NCI-H748 treated with DMSO at 0.1 percent for 48 hours (cell line): ENCODE data around the gene GRIN2C.
"Not testable (repeated sequence)": the region's sequence is repeated elsewhere in the genome, so short reads cannot be mapped to it uniquely, and the experiment has no call there.

ENCODE experiments used
- DNase-seq: peaks from one replicate; lab custom pipeline; 2025; lab: John Stamatoyannopoulos, UW

The GRIN2C gene

DNA sequence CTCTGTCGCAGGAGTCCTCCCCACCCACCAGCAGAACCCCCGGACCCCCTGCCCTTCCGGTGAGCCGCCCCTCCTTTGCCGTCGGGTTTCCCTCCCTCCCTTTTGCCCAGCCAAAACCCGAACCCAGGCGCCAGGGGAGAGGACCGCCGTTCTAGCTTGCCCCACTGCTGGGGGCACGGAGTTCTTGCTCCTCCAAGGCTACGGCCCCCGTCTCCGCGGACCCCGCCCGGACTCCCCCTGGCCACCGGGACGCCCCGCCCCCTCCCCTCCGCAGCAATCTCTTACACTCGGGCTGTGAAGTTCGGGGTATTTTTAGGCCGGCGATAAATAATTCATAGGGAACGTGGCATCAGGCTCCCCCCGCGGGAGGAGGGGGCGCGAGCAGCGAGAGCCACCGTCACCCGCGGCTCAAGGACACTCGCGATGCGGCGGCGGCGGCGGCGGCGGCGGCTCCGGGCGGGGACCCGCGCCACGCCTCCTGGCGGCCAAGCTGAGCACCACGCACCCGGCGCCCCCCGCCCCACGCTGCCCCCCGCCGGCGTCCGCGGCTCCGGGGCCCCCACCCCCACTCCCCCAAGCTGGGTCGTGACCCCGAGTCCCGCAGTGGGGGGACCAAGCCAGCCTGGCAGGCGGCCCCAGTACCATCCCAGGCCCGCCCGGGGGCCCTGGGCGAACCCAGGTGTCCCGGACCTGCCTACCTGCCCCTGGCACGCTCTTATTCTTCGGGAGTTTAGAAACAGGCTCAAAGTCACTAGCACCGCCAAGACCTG, at the start of gene GRIN2C:
Gene GRIN2C, minus strand, starts transcription at position 427 of the 770 bp plus-strand sequence. CDS start 4,793 bp downstream, outside the sequence.
- no peak for DNase-seq

GRCh38 chr17:74909097-74909496, 49.4 kb upstream of the GRIN2C start:
- not testable (repeated sequence) for DNase-seq

GRCh38 chr17:74907012-74907411, 47.3 kb upstream of the GRIN2C start:
- DNase-seq, result no peak

- DNase-seq, result not testable (repeated sequence)
These were observed 46.6 kb upstream of the GRIN2C start for GRCh38 chr17:74906214-74906793.

GRCh38 chr17:74904687-74905409, 45.2 kb upstream of the GRIN2C start:
- DNase-seq, result no peak

- no peak for DNase-seq
These were observed 44.0 kb upstream of the GRIN2C start for GRCh38 chr17:74903671-74904070.

- no peak for DNase-seq
These were observed 43.3 kb upstream of the GRIN2C start for GRCh38 chr17:74903034-74903433.

DNA sequence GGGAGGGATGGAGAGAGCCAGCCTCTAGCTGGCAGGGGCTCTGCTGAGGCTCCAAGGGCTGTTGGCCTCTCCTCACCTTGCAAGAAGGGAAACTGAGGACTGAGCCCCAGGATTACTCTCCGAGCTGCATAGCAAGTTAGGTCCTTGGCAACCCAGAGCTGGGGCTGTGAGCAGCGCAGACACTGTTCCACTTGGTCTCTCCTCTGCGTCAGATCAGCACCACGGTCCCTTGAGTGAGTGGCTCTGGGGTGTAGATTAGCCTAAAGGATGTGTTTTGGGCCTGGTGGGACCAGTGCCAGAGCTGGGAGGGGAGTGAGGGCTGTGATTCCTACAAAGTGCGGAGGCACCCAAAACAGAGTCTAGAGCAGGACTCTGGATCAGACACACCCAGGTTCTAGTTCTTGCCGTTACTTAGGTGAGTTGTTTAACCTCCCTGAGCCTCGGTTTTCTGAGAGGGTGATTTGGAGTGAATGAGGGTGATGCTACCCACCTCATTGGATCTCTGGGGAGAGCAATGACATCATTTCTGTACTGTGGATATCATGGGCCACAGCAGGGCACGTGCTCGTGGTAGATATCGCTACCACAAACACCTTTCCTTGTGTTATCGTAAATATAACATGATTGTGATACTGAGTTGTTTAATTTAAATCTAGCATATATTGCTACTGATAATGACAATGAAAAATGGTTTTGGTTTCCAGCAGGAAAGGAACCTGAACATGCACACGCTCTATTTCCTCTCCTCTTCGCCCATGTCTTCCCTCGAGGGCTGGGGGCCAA, 41.9 kb upstream of the GRIN2C start:
- no peak for DNase-seq

GRCh38 chr17:74900208-74900607, 40.5 kb upstream of the GRIN2C start:
- DNase-seq, result no peak

DNA sequence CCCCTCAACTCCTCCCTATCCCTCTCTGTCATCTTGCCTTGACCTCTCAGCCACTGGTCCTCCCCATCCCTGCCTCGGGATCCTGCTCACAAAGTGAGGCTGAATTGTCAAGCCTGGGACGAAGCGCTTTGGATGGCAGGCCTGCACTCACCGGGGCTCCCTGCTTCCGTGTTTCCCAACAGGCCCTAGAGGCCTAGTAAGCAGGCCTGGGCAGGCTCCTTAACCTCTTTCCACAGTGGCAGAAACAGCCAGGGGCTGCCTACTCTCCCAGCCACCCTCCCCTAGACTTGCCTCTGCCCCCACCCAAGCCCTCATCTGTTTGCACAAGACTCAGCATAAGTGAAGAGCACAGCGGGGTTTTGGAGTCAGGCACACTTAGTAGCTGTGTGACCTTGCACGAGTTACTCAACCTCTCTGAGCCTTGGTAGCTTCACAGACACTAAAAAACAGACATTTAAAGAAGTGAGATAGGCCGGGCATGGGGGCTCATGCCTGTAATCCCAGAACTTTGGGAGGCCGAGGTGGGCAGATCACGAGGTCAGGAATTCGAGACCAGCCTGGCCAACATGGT, 38.8 kb upstream of the GRIN2C start:
- no peak for DNase-seq

DNA sequence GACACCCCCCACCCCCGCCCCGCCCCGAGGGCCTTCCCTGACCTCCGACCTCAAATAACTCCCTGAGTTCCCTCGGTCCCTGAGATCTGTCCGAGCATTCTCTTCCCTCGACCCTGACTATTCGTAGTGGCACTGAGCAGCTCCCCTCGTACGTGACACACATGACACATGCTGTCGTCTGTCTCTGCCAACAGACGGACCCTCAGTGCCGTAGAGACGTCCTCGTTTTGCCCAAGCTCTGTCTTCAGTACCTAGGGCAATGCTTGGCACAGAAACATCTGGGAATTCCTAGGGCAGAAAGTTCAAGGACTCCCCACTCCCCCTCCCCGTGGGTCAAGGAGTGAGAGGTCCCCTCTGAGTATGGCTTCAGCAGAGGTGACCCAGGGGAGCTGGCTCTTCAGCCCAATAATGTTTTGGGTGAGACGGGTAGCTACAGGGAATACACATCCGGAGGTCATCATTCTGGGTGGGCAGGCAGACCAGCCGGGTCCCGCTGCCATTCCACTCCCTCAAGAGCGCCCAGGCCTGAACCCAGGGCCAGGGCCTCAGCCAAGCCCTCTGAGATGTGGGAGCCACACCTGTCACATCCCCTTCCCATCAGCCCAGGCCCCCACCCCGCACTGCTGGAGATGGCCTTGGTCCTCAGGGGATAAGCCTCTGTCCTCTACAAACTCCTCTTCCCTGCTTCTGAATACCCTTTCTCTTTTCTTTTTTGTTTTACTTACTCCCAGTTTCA, 34.4 kb upstream of the GRIN2C start:
- DNase-seq, result no peak

DNA sequence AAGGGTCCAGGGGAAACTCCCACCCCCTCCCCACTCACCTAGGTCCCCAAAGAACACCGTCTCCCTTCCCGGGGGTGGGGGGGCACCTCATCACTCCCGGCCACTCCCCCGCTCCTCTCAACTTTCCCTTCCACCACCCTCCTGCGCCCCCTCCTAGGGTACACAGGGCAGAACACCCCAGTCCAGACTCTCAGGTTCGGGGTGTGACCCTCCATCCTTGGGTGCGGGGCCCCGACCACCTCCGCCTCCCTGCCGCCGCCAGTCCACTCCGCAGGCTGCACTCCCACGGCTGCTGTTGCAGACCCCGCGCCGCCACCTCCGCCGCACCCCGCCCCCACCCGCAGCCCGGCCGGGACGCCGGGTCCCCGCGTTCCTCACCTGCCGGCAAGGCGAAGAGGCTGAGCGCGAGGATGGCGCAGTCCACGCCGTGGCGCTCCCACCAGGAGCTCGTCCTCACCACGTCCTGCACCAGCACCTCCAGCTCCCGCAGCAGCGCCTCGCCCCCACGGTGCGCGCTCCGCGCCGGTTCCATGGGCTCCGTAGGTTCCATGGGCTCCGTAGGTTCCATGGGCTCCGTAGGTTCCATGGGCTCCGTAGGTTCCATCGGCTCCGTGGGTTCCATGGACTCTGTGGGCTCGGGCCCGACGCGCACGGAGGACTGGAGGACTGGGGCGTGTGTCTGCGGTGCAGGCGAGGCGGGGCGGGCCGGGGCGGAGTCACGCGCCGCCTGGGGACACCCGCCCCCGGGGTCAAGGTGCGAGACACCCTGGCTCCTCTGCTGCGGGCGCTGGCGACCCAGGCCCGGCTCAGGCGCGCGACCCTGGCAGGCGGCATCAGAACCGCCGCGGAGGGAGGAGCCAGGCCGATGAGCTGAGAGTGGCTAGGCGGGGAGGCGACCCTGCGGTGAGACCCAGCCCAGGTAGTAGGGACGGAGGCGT, 33.6 kb upstream of the GRIN2C start, which contains the start of gene FADS6:
Gene FADS6, minus strand, starts transcription at position 660 of the 938 bp plus-strand sequence. Its CDS starts 38 bp downstream, at position 622.
- DNase-seq, result no peak

GRCh38 chr17:74892013-74892841, 32.5 kb upstream of the GRIN2C start:
- DNase-seq, result no peak

DNA sequence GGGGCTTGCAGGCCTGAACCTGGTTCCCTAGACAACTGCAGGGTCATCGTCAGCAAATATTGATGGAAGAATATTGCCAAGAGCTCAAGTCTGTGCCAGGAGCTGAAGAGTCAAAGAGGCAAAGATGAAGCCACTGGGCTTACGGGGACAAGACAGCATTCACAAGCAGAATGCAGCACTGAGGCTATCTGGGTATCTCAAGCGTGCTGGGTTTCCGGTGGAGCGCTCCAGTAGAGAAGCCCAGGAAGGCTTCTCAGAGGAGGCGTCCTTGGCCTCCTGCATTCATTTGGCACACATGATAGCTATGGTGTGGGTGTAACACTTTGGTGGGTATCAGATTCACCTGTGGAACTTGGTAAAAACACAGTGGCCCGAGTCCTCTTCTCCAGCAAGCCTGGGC, 30.9 kb upstream of the GRIN2C start:
- no peak for DNase-seq

- no peak for DNase-seq
These were observed 28.8 kb upstream of the GRIN2C start for GRCh38 chr17:74888469-74888868.

- no peak for DNase-seq
These were observed 23.6 kb upstream of the GRIN2C start for GRCh38 chr17:74883241-74883745.

- no peak for DNase-seq
These were observed 23.0 kb upstream of the GRIN2C start for GRCh38 chr17:74882517-74883240.

GRCh38 chr17:74881073-74881472, 21.4 kb upstream of the GRIN2C start:
- no peak for DNase-seq
